Measurements from ENCODE around the gene SMTN. TPM values are rescaled to one million over a fixed set of nuclear protein-coding genes. Genes with fewer than 3 reads are reported as not detected.
A peak's percentile ranks its signal among the peaks of the same experiment; 100 is the strongest.
"Not testable (repeated sequence)": the region's sequence is repeated elsewhere in the genome, so short reads cannot be mapped to it uniquely, and the experiment has no call there.

Gene SMTN
- total RNA-seq, 1 experiment from 2014 or later, result 20.9 TPM

DNA sequence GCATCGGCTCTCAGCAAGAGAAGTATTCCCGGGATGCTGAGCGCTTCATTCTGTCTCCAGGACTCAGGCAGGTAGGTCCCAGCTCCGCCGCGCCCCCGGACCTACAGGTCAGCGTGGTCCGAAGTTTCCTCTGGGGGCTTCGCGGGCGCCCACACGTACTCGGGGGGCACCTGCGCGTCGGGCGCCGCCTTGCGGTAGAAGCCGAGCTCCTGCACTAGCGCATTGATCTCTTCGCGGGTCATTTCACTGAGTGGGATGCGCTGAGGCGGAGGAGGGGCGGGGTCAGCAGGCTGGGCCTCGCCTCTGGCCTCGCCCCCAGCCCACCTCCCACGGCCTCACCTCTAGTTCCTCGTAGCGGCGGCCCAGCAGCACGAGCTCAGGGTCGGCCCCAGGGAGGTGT, 23.8 kb downstream of the SMTN start:
- no peak for DNase-seq (ENCODE audit: low spot score)

DNA sequence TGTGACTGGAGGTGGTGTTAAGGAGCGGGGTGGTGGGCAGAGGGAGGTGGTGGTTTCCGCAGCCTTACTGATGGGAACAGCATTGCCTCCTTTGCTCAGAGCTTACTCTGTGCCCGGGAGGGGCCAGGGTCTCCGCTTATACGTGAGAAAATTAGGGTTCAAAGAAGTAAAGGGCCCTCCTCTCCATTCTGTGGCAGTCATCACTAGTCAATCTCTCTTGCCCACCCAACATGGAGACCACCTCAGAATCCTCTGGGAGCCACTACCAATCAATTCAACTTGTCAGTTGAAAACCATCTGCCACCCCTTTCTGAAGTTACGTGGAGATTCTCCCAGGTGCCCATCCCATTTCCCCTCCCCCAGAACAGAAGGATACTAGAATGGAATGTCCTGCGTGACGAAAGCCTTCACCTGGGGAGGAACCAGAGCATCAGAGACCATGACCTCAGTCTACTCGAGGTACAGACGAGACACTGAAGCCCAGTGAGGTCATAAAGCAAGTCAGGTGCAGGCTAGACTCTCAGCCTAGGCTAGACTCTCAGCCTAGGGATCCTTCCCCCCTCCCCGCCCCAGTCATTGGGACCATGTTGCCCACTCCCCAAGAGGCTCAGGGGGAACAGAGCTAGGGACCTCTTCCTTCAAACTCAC, 24.3 kb downstream of the SMTN start:
- no peak for DNase-seq (ENCODE audit: low spot score)

DNA sequence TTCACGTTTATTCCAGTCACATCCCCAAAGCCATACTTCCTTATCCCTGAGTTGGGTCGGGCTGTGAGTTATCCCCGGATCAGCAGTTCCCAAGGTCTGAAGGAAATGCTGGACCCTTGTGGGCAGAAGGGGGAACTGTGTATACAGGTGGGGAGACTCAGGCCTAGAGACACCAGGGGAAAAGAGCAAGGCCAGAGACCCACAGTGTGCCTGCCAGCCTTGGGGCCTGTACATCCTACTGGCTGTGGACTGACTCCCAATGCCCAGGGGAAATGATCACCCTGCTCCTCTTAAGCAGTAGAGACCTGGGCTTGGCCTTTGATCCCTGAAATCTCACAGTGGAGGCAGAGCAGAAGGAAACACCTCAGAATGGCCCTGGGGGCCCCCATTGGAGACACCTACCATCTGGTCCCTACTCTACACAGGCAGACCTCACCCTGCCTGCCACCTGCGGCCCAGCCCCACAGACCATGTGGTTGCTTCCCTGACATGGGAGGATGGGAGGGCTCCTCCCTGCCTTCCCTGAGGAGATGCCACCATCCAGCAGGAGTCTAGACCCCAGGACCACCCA, 25.0 kb downstream of the SMTN start:
- no peak for DNase-seq (ENCODE audit: low spot score)

DNA sequence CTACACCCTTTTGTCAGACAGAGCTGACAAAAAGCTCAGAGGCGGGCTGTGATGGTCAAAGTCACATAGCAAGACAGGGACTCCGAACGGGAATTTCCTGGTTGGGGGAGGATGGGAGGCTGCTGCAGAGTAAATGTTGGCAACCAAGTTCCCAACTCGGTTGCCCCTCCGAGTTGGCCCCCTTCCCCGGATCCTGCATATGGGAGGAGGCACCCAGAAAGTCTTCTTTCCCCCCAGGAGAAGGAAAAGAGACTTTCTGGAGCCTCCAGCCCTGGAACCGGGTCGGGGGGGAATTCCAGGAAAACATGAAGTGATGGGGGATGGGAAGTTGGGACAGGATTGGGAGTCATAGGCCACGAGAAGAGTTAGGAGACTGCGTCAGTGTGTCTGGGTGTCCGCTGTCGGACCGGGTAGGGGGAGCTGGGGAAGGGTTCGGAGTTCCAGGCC, 25.6 kb downstream of the SMTN start:
- no peak for DNase-seq (ENCODE audit: low spot score)

DNA sequence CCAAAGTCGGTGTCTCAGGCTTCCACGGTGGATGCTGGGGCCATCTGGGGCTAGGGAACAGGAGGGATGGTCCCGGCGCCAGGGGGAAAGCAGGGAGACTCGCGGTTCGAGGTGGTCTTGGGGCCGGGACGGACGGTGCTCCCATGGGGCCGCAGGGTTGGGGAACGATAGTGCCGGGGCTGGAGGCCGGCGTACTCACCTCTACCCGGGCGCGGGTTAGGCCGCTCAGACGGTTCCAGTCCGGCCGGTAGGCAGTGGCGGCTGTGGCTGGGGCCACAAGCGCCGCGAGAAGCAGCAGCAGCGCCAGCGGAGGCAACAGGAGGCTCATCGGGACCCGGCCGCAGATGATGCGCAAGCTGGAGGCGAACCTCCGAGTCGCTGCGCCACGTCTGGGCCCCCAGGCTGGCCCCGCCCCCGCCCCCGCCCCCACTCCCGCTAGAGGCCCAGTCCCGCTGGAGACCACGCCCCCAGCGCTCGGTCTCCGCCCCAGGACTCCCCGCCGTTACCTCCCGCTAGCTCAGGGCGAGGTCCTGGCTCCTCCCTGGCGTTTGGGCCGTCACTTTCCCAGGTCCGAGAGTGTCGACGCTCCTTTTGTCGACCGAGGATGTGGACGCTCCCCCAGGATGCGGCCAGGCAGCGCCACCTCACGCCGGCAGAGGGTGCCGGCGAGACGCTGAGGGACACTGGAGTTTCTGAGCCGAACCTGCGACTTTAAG, 26.2 kb downstream of the SMTN start, which contains the start of gene SELENOM:
Gene SELENOM, minus strand, starts transcription at position 391 of the 716 bp plus-strand sequence. Its CDS starts 63 bp downstream, at position 328.
- peak; percentile 69 for DNase-seq (ENCODE audit: low spot score)

DNA sequence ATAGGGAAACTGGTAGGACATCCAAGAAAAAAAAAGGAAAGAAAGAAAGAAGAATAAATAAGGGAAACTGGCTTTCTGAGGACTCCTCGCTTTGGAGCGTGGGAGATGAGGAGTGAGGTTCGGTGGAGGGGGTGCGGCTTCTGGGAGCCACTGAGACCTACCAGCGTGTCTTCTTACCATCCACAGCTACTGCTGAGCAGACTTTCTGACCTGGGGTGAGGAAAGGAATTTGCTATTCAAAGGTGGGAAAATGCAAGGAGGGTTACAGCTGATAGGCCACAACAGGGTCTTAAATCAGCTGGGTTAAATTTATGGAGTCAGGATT, 26.7 kb downstream of the SMTN start:
- DNase-seq (ENCODE audit: low spot score), result no peak

DNA sequence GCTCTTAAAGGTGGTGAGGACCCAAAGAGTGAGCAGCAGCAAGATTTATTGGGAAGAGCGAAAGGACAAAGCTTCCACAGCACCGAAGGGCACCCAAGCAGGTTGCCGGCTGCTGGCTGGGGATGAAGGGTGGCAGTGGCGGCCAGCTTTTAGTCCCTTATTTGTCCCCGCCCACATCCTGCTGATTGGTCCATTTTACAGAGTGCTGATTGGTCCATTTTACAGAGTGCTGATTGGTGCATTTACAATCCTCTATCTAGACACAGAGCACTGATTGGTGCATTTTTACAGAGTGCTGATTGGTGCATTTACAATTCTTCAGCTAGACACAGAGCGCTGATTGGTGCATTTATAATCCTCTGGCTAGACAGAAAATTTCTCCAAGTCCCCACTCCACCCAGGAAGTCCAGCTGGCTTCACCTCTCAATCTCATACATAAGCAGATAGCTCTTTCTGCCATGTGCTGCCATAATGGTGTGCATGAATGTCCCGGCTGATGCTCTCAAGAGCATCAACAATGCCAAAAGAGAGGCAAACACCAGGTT, 31.5 kb downstream of the SMTN start:
- not testable (repeated sequence) for DNase-seq (ENCODE audit: low spot score)

DNA sequence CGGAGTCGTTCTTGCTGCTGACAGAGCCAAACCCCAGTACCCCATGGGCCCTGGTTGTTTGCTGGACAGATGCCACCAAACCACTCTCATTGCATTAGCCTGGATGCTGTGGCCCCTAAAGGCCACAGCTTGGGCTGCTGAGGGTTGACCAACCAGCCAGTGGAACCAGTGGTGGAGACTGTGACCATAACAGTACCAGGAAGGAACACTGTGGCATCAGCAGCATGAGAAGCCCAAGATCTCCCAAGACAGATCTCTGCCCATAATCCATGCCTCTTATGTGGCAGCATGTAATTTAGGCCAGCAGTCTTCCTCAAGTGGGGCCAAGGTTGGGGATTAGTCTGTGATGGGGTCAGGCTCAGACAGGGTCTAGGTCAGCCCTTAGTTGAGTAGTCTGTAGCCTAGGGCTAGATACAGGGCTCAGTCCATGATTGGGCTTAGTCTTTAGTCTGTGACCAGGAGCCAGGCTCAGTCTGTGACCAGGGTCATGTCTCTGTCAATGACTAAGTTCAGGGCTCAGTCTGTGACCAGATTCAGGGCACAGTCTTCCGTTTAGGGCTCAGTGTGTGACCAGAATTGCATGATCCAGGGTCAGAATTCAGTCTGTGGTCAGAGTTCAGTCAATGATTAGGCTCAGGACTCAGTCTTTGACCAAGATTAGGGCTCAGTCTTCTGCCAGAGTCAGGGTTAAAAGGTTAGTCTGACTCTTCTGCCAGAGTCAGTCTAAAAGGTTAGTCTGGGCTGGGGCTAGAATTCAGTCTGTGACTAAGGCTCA, 37.1 kb downstream of the SMTN start:
- no peak for DNase-seq (ENCODE audit: low spot score)

DNA sequence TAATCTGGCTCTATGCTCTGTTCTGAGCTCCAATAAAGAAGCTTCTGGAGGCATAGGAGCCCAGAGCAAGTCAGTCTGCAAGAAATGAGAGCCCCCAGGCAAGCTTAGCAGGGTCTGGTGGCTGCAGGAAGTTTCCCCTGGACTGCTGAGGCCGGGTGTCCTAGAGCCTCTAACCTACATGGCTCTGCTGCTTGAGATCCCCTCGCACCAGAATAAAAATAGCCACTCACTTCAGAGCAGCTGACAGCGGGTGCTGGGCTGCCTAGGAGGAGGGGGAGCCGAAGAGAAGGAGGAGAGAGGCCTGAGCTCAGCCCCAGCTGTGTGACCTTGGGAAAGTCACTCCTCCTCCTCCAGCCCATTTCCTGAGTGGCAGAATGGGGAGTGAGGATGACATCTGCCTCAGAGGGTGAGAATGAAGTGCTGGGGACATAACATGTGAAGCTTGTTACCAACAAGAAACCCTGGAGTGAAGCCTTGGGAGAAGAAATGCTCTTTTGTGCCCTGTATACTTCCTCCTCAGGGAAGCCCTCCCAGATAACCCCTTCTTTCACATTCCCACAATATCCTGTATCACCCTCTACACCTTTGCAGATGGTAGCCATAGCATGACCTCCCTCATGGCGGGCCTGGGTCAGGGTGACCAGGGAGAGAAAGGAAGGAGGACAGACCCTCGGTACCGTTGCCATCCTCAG, 38.1 kb downstream of the SMTN start:
- no peak for DNase-seq (ENCODE audit: low spot score)

DNA sequence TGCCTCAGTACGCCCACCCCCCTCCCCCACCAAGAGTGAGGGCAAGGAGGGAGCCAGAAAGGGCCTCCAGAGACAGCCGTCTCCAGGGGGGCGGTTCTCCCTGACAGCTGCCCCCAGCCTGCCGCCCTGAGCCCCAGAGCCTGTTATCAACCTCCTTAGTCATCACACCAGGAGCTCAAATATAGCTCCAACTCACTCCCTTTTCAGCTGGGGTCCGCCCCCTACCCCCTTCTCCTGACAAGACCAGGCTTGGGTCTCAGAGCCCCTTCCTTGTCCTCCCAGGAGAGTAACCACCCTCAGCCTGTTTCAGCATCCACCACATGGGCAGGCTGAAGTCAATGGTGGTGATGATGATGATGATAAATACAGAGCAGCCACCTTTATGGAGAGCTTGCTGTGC, 39.1 kb downstream of the SMTN start:
- DNase-seq (ENCODE audit: low spot score), result no peak

DNA sequence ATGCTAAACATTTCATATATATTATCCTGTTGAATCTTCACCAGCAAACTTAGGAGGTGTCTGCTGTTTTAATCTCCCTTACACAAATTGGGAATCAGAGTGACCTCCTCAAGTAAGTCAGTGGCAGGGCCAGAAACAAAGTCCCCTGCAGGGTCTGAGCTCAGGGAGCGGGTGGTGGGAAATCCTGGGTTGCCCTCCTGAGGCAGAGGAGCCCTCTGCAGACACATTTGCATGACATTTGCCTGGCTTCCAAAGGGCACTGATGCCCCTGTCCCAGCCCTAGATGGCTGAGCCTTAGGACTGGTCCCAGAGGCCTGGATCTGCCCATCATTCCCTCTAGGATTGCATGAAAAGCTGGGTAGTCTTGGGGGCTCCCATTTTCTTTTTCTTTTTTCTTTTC, 39.5 kb downstream of the SMTN start:
- DNase-seq (ENCODE audit: low spot score), result no peak

DNA sequence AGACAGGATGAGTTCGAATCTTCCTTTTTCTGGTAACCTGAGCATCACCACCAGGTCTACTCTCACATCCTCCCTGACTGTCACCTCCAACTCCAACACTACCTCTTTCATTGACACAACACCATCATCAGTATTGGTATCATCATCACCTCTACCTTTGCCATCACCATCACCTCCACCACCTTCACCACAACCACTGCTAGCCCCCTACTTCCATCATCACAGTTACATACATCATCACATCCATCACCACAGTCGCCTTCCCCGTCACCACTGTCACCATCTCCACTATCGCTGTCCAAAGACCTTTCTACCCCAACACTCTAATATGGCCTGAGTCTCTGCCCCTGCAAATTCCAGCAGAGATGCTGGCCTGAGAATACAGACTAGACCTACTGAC, 40.3 kb downstream of the SMTN start:
- no peak for DNase-seq (ENCODE audit: low spot score)

DNA sequence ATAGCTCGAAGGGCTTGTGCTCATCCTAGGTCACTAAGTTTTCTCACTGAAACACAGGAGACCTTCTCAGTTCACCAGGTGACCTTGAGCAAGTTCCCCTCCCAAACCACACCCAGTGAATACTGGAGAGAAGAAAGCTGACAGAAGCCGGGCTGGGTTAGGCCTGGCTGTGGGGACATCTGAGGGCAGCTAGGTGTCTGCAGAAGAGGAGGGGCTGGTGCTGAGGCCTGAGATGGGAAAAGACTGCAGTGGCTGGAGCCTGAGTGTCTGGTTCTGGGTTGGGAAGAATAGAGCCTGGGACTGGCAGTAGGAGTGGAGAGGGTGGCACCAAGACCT, 41.0 kb downstream of the SMTN start:
- DNase-seq (ENCODE audit: low spot score), result no peak

DNA sequence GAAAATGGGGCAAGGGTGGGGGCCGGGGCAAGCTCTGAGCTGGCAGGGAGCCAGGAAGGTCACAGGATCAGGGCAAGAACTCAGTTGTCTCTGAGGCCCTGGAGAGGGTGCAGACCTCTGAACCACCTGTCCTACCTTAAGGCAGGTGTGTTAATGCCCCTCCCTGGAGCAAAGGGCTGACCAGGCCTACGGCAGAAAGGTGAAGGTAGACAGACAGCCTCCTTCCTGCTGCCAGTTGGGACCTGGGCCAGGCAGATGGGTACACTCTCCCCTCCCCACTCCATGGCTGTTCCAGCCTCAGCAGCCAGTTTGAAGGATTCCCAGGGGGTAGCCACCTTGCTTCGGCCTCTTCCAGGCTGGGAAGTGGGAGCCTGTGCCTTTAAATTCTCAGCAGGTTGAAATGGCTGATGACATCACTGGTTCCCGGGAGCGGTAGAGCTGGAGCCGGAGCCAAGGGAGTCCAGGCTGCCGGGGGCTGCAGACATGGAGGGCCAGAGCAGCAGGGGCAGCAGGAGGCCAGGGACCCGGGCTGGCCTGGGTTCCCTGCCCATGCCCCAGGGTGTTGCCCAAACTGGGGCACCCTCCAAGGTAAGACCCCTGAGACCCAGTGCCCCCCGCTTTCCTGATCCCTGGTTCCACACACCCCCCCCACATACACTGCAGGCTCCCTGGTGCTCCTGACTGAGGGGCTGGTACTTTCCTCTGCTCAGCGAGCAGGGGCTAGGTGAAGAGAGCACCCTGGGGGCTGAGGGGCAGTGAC, 41.6 kb downstream of the SMTN start, which contains the start of gene INPP5J:
Gene INPP5J, plus strand, starts transcription at position 435 of the 760 bp plus-strand sequence. Its CDS starts 49 bp downstream, at position 484.
- peak; percentile 21 for DNase-seq (ENCODE audit: low spot score)

DNA sequence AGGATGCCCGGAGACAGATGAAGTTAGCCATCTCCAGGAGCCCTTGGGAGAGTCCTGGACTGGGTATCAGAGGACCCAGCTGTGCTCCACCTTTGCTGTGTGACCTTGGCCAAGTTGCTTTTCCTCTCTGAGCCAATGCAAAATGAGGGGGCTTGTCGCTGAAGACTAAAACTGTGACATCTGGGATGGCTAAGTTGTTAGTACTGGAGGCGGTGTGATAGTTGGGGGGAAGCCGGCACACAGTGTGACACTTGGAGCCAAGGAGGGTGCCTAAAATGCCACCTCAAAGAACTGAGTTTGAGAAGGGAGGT, 42.1 kb downstream of the SMTN start:
- DNase-seq (ENCODE audit: low spot score), result no peak

DNA sequence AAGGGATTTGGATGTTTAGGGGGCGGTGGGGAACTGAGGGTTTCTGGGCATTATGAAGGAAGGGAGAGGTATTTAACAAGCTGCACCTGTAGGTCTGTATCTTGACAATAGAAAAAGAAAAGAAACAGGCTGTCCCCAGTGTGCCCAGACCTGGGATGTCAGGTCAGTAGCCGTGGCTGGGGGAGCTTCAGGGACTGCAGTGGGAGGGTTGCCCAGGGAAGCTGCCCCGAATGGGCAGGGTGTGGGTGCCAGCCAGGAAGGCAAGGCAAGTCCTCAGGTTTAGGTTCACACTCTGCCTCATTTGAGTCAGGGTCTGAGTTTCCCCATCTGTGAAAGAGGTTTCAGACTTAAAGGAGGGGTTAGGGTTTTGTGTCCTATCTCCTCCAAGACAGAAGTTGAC, 43.2 kb downstream of the SMTN start:
- no peak for DNase-seq (ENCODE audit: low spot score)

DNA sequence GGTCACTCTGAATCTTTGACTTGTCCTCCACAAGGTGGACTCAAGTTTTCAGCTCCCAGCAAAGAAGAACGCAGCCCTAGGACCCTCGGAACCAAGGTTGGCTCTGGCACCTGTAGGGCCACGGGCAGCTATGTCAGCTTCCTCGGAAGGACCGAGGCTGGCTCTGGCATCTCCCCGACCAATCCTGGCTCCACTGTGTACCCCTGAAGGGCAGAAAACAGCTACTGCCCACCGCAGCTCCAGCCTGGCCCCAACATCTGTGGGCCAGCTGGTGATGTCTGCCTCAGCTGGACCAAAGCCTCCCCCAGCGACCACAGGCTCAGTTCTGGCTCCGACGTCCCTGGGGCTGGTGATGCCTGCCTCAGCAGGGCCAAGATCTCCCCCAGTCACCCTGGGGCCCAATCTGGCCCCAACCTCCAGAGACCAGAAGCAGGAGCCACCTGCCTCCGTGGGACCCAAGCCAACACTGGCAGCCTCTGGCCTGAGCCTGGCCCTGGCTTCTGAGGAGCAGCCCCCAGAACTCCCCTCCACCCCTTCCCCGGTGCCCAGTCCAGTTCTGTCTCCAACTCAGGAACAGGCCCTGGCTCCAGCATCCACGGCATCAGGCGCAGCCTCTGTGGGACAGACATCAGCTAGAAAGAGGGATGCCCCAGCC, 43.8 kb downstream of the SMTN start:
- DNase-seq (ENCODE audit: low spot score), result no peak

DNA sequence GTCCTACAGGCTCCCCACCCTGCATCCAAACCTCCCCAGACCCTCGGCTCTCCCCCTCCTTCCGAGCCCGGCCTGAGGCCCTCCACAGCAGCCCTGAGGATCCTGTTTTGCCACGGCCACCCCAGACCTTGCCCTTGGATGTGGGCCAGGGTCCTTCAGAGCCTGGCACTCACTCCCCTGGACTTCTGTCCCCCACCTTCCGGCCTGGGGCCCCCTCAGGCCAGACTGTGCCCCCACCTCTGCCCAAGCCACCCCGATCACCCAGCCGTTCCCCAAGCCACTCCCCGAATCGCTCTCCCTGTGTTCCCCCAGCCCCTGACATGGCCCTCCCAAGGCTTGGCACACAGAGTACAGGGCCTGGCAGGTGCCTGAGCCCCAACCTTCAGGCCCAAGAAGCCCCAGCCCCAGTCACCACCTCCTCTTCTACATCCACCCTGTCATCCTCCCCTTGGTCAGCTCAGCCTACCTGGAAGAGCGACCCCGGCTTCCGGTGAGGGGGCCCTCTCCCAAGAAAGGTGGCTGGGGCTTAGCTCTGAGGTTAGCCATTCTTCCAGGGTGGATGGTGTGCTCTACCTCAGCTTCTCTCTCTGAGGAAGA, 44.5 kb downstream of the SMTN start:
- no peak for DNase-seq (ENCODE audit: low spot score)

DNA sequence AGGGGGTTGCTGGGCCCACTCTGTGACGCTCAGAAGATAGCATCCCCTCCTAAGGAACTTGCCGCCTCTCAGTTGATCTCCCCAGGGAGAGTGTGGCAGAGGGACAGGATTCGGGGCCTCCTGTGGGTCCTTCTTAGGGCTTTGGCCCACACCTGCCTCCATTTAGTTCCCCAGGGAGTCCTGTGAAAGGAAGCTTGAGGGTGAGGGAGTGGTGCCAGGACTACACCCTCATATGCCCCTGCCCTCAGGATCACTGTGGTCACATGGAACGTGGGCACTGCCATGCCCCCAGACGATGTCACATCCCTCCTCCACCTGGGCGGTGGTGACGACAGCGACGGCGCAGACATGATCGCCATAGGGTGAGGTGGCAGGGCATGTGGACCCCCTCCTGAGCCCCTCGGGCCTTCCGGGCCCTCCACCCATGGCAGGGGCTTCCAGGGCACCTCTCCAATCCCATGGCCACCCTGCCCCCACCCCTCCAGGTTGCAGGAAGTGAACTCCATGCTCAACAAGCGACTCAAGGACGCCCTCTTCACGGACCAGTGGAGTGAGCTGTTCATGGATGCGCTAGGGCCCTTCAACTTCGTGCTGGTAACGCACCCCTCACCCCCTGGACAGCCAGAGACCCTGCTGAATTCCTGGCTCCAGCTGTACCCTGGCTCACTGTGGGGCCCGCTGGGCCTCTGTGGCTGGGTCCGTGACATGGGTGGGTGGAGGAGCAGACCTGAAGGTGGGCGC, 45.2 kb downstream of the SMTN start:
- DNase-seq (ENCODE audit: low spot score), result no peak

DNA sequence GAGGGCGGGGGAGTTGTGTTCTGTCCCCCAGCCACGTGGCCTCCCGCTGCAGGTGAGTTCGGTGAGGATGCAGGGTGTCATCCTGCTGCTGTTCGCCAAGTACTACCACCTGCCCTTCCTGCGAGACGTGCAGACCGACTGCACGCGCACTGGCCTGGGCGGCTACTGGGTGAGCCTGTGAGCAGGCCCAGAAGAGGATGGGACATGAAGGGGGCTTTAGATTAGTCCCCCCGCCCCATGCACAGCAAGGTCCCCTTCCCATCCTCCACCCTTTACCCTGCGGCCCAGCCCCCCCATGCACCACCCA, 45.7 kb downstream of the SMTN start:
- no peak for DNase-seq (ENCODE audit: low spot score)
